ENCODE data around the gene CCDC149. TPM values are rescaled to one million over a fixed set of nuclear protein-coding genes. Genes with fewer than 3 reads are reported as not detected.

Gene CCDC149
- total RNA-seq, 2 donors from 2014 or later: 13.3 to 13.5 TPM

- Histone ChIP-seq H3K9me3 (no peaks in the 10 kb centered on the region), H3K9ac (ENCODE audit: low read depth in 2 of 2, low read length in 2 of 2) (no peak overlapping the region), H3K27me3 (no peaks in the 10 kb centered on the region), H3K36me3 (no peaks in the 10 kb centered on the region), H3K4me1 (no peaks in the 10 kb centered on the region), H3K4me3 (no peak overlapping the region), H3K27ac (no peak overlapping the region)
- DNase-seq: peak; percentile 11
- intact Hi-C loops (cut with DNase I): no loop called here
- no peak for TF ChIP-seq CTCF (IDR thresholded peaks at IDR 0.05)
Measured at GRCh38 chr4:24808261-24808660, 104.6 kb downstream of the CCDC149 start.

GRCh38 chr4:24807611-24808010 is 105.2 kb downstream of the CCDC149 start:
- Histone ChIP-seq H3K4me3 (no peak overlapping the region), H3K4me1 (no peaks in the 10 kb centered on the region), H3K9ac (ENCODE audit: low read depth in 2 of 2, low read length in 2 of 2) (no peak overlapping the region), H3K36me3 (no peaks in the 10 kb centered on the region), H3K27me3 (no peaks in the 10 kb centered on the region), H3K9me3 (no peaks in the 10 kb centered on the region), H3K27ac (no peak overlapping the region)
- DNase-seq: peak; percentile 11
- no peak for TF ChIP-seq CTCF (IDR thresholded peaks at IDR 0.05)
- intact Hi-C loops (cut with DNase I): no loop called here

- Histone ChIP-seq H3K4me3 (no peak overlapping the region), H3K9me3 (no peaks in the 10 kb centered on the region), H3K36me3 (no peaks in the 10 kb centered on the region), H3K27me3 (no peaks in the 10 kb centered on the region), H3K4me1 (no peaks in the 10 kb centered on the region), H3K27ac (no peak overlapping the region), H3K9ac (ENCODE audit: low read depth in 2 of 2, low read length in 2 of 2) (no peak overlapping the region)
- intact Hi-C loops (cut with DNase I): no loop called here
- DNase-seq: peak; percentile 10
- TF ChIP-seq CTCF (IDR thresholded peaks at IDR 0.05): no peak
Measured at GRCh38 chr4:24806206-24806990, 106.4 kb downstream of the CCDC149 start.

- H3K27ac ChIP-seq: no peak overlapping the region
- H3K27me3 ChIP-seq: no peaks in the 10 kb centered on the region
- H3K36me3 ChIP-seq: no peaks in the 10 kb centered on the region
- no peaks in the 10 kb centered on the region for H3K4me1 ChIP-seq
- no peaks in the 10 kb centered on the region for H3K9me3 ChIP-seq
- TF ChIP-seq CTCF (IDR thresholded peaks at IDR 0.05): no peak
- no peak overlapping the region for H3K4me3 ChIP-seq
- H3K9ac ChIP-seq (ENCODE audit: low read depth in 2 of 2, low read length in 2 of 2): no peak overlapping the region
- intact Hi-C loops (cut with DNase I): no loop called here
- no peak for DNase-seq
Measured at GRCh38 chr4:24805566-24805965, 107.3 kb downstream of the CCDC149 start.

- Histone ChIP-seq H3K27ac (no peak overlapping the region), H3K36me3 (no peaks in the 10 kb centered on the region), H3K9ac (ENCODE audit: low read depth in 2 of 2, low read length in 2 of 2) (no peak overlapping the region), H3K4me3 (no peak overlapping the region), H3K9me3 (no peaks in the 10 kb centered on the region), H3K4me1 (no peaks in the 10 kb centered on the region), H3K27me3 (no peaks in the 10 kb centered on the region)
- no peak for DNase-seq
- intact Hi-C loops (cut with DNase I): no loop called here
- TF ChIP-seq CTCF (IDR thresholded peaks at IDR 0.05): no peak
Measured at GRCh38 chr4:24805067-24805466, 107.8 kb downstream of the CCDC149 start.
